DOHH2 (cell line): ENCODE data around the gene HIPK2.

ENCODE experiments used
- EZH2phosphoT487 ChIP-seq: fragments of 200-600 bp; sonication (generic); IDR thresholded peaks from 2 replicates; pipeline ENCODE4 v1.6.1; 2017; ENCODE audit warnings: borderline replicate concordance, mild to moderate bottlenecking, antibody characterized with exemption, low read length, moderate library complexity, mixed read lengths
- TF ChIP-seq, protein P1 (sequence below): fragments of 200-600 bp; sonication (generic); IDR thresholded peaks from one replicate; pipeline ENCODE4 v1.5.1; 2014; ENCODE audit warnings: antibody characterized with exemption, mild to moderate bottlenecking, low read depth, low read length; ENCODE audit not compliant: poor library complexity, severe bottlenecking

DNA sequence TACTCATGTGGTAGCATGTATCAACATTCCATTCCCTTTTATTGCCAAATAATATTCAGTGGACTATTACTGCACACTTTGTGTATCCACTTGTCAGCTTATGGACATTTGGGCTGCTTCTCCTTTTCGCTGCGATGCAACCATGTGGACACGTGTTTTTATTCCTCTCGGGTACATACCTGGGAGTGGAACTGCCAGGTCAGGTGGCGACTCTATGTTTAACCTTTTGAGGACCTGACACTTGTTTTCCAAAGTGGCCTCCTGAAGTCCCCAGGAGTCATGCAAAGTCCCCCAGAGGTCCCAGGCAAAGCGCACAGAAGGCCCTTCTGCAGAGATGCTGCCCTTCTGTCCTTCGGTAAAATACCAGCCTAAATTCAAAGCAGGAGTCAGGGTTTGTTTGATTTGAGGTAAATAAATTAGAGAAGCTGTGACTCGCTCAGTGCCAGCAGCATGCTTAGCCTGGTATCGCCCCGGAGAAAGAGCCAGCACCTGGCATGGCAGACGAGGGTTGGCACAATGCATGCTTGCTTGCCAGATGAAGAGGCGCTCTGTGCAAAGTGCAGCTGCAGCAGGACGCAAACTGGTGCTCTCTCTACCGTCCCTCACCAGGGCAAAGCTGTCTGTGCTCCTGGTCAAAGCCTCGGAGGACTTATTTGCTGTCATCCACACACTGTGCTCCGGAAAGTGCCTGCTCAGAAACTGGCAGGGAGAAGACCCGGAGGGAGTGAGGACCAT lies 37.8 kb downstream of the HIPK2 start:
- TF ChIP-seq, protein P1, sequence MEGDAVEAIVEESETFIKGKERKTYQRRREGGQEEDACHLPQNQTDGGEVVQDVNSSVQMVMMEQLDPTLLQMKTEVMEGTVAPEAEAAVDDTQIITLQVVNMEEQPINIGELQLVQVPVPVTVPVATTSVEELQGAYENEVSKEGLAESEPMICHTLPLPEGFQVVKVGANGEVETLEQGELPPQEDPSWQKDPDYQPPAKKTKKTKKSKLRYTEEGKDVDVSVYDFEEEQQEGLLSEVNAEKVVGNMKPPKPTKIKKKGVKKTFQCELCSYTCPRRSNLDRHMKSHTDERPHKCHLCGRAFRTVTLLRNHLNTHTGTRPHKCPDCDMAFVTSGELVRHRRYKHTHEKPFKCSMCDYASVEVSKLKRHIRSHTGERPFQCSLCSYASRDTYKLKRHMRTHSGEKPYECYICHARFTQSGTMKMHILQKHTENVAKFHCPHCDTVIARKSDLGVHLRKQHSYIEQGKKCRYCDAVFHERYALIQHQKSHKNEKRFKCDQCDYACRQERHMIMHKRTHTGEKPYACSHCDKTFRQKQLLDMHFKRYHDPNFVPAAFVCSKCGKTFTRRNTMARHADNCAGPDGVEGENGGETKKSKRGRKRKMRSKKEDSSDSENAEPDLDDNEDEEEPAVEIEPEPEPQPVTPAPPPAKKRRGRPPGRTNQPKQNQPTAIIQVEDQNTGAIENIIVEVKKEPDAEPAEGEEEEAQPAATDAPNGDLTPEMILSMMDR = no peak
- no peak for TF ChIP-seq EZH2phosphoT487
